ENCODE results near the gene STK32C.
A peak's percentile ranks its signal among the peaks of the same experiment; 100 is the strongest.
"Not testable (repeated sequence)": the region's sequence is repeated elsewhere in the genome, so short reads cannot be mapped to it uniquely, and the experiment has no call there.

Gene STK32C

DNA sequence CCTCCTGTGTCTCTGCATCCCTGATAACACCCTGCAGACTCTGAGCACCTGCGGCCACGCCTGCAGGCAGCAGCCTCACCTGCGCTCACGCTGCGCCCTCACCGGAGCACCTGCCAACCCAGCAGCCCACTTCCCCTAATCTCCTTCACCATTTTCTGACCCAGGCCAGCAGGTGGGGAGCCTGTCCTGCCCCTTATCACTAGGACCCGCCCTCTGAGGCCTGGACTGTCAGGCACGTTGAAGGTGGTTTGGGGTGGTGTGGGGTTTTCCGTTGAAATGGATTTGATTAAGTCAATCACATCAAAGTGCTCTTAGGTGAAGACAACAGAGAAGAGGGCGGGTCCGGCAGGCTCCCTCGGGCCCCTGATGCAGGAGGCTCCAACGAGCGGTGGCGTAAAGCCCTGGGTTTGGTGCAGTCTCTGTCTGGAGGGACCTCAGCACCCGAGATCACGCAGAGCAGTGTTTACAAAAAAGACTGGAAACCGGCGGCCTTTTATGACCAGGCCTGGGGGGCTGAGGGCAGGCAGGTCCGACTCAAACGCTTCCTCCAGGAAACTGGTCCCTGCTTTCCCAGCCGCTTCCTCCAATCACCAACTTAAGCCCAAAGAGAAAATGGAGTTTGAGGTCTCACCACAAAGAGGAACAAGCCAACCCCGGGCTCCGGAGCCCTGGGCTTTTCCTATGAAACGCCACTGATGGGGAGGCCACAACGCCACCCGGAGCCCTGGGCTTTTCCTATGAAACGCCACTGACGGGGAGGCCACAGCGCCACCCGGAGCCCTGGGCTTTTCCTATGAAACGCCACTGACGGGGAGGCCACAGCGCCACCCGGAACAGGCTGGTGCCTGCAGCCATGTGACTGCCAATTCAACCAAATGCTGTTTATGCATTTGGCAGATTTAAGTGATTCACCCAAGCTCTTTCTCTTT is 75.5 kb downstream of the STK32C start:
- peak; percentile 18 to 20 for DNase-seq (ENCODE audit: low read depth in 2 of 2)

DNA sequence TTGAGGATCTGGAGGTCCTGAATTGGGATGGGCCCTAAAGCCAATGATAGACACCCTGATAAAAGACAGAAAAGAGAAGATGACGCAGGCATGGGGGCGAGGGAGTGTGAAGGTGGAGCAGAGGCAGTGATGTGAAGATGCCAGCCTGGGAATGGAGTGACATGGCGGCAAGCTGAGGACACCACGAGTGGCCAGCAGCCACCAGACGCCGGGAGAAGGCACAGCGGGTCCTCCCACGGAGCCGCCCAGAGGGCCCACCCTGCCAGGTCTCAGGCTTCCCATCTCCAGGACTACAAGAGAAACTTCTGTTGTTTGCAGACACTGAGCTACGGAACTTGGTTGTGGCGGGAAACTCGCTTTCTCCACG is 76.1 kb downstream of the STK32C start:
- no peak for DNase-seq (ENCODE audit: low read depth in 2 of 2)

DNA sequence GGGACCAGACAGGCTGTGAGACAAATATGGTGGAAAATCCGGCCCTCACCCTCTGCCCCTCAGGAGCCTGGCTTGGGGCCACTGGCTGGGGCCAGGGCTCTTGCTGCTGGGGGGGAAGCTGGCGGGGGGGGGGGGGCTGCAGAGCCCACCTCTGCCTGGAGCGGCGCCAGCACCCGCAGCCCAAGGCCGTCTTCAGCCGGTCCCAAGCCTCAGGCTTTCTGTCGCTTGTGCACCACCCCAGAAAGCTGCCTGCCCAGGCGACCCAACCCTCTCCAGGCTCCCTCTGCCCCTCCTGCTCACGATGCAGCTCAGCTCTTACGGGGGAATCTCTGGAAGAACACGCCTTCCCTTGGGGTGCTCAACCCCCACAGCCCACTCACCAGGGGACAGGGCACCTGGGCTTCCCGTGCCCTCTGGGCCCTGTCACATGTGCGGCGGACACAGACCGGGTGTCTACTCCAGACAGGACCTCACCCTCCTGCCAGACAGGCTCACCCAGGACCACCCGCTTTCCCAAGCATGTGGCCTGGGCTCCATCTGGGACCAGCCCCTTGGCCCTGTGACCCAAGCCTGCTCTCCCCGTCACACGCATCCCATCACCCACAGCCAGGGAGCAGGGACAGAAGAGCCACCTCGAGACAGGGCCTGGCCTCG is 77.1 kb downstream of the STK32C start:
- DNase-seq (ENCODE audit: low read depth in 2 of 2) = no peak

- peak; percentile 22 to 40 for DNase-seq (ENCODE audit: low read depth in 2 of 2)
These were observed 77.8 kb downstream of the STK32C start for GRCh38 chr10:132229834-132230556.

- DNase-seq (ENCODE audit: low read depth in 2 of 2) = no peak
These were observed 78.7 kb downstream of the STK32C start for GRCh38 chr10:132229096-132229495.

DNA sequence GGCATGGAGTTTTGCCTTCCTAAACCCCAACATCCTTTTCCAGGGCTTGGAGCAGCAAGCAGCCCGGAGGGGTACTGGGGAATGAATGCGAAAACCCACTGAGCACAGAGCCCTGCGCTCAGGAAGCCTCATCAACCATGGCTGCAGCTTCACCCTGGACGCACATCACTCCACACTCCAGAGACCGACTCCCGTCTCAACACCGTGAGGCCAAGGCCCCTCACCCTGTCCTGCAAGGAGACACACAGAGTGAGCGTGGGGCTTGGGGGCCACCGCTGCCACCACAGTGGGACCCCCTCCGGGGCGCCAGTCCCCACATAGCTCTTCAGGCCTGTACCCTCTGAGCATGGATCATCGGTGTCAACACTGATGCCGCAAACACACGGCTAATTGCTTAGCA is 79.1 kb downstream of the STK32C start:
- no peak for DNase-seq (ENCODE audit: low read depth in 2 of 2)

- no peak for DNase-seq (ENCODE audit: low read depth in 2 of 2)
These were observed 79.8 kb downstream of the STK32C start for GRCh38 chr10:132227851-132228390.

DNA sequence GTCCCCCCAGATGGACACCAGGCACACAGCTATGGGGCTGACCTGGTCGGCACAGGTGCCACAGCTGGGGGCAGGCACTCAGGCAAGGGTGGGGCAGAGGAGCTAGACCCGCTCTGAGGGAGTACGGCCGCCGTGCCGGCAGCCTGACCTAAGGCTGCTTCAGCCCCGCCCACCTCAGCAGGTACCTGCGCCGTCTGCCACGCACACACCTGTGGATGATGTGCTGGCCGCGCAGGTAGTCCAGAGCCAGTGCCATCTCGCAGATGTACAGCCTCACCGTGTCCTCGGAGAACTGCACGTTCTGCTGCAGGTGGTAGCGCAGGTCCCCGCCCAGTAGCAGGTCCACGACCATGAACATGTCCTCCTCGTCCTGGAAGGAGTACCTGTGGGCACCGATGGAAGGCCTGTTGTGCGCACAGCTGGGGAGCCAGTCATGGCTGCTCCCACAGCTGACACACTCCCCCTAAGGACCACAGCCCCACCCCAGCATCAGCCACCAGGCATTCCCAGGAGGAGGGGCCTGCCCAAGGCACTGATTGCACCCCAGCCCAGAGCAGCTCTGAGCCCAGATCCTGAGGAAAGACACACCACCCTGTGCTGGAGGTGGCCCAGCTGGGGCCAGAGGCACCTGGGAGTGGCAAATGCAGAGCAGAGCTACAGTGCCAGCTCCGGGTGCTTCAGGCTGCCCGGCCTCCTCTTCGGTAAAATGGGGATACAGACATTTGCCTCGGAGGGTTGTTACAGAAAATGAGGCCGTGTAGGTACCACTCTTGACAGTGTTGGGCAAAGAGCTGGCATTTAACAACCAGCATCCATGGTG is 81.0 kb downstream of the STK32C start:
- DNase-seq (ENCODE audit: low read depth in 2 of 2) = no peak

GRCh38 chr10:132225849-132226205 is 81.9 kb downstream of the STK32C start:
- DNase-seq (ENCODE audit: low read depth in 2 of 2) = no peak

DNA sequence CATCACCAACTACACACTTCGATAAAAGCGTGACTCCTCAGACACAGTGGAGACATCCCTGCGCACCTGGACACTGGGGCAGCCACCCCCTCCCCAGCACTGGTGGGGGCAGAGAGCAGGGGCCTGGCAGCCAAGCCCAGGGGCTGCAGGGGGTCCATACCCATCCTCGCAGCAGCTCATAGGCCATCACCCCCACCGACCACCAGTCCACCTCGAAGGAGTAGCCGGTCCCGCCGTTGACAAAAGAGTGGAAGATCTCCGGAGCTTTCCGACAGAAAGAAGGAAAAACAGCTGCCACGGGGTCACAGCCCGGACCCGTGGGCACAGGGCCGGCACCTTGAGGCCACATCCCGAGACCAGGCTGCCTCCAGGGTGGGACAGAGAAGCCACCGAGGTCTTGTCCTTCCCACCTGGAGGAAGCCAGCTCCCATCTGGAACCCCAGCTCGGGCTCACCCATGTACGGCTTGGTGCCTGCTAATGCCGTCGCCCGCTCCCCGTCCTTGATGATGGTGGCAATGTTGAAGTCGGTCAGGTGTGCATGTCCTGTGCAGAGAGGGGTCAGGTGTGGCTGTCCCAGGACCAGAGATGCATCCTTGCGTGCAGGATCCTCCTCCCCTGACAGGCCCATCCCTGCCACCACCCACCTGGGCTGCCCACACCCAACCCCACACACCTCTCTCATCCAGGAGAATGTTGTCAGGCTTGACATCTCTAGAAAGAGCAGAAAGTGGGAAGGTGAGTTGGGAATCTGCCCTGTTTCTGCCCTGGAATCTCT is 82.5 kb downstream of the STK32C start:
- no peak for DNase-seq (ENCODE audit: low read depth in 2 of 2)

DNA sequence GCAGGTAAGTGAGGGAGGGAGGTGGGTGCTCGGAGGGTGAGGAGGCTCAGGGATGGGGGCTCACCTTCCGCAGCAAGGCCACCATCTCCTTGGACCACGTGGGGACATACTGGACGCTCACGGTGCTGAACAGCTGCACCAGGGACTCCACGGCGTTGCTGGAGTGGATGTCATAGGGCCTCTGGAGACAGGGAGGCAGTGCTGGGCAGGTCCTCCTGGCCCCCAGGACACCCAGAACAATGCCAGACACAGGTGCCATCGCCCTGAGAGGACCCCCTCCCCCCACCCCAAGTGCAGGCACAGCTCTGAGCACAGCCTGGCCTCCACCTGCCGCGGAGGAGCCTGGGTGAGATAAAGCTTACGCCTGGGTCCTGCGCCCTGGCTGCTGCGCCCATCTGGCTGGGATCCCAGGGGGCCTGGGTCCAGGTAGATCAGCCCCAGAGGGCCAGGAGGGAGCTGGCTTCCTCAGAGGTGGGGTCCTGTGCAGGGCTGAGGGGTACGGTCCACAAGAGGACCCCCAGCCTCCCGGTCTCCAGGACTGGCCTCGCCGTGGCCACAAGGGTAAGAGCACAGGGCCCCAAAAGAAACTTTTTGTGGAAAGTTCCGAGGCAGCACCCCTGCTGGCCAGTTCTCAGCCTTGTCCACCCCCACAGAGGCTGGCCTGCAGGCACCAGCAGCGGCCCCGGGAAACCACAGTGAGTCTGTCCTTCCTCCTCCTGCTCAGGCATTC is 83.2 kb downstream of the STK32C start:
- no peak for DNase-seq (ENCODE audit: low read depth in 2 of 2)

DNA sequence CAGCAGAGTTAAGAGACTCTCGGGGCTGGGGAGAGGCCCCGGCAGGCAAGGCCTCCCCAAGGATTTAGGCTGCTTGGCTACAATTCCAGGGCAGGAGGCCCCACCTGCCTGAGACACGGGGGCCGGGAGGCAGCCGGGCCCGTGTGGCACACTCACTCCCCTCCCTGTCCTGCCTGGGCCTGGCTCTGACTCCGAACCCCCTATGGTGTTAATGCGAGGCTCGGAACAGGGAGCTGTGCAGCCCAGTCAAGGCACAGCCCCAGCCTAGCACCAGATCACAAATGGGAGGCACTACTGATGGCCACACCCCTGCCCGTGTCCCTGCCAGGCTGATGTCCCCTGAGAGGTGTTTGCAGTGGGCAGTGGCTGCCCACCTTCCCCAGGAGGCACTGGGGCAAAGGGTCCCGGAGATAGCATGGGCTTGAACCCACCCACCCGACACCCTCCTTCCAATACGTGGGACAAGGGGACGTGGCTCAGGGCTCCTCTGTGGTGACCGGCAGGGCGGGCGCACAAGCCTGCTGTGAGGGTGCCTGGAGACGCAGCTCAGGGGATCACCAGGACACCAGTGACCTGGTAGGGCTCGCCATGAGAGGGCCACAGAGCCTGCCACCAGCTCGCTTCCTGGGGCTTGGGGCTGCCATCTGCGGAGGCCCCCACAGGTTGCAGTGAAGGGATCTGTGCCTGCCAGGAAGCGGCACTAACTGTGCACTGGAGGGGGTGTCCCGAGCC is 84.0 kb downstream of the STK32C start:
- DNase-seq (ENCODE audit: low read depth in 2 of 2) = no peak

DNA sequence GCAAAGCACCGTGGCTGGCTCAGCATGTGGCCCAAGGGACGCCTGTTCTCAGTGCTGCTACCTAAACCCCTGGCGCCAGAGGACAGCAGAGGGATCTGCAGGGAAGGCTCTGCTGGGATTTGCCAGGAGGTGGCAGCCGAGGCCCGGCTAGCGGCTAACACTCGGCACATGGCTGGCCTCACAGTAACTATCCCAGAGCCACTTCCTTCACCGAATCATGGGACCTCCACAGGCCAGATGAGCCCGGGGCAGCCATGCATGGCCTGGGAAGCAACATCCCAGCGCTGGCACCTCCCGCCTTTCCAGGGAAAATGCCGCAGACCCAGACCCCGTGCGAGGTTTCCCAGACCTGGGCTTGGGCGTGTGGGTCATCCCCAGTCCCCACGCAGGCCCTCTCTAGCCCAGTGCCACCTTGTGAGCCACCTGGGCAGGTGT is 84.6 kb downstream of the STK32C start:
- peak; percentile 58 to 60 for DNase-seq (ENCODE audit: low read depth in 2 of 2)

DNA sequence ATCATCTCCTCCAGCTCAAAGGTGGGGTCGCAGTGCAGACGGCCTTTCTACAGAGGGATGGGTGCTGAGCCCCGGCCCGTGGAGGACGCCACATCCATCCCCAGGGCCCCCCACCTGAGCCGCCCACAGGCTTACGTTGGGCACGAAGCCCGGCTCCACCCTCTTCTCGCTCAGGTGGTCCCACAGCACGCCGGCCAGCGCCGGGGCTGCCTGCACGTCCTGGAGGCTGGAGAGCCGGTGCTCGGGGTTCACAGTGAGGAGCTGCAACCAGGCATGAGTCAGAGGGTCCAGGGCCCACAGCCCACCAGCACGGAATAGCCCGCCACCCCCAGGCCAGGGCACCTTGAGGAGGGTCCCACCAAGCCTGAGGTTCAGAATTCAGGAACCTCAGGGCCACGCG is 85.0 kb downstream of the STK32C start:
- DNase-seq (ENCODE audit: low read depth in 2 of 2) = no peak

DNA sequence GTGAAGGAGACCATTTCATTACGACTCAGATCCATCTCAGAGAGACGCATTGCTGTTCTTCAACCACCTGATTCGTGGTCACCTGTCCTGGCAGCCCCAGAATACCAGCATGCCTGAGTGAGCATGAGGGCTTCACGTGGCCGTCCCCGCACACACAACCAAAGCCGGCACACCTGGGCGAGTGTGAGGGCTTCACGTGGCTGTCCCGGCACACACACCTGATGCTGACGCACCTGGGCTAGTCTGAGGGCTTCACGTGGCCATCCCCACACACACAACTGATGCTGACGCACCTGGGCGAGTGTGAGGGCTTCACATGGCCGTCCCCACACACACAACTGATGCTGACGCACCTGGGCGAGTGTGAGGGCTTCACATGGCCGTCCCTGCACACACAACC is 86.8 kb downstream of the STK32C start:
- not testable (repeated sequence) for DNase-seq (ENCODE audit: low read depth in 2 of 2)

GRCh38 chr10:132220061-132220460 is 87.7 kb downstream of the STK32C start:
- no peak for DNase-seq (ENCODE audit: low read depth in 2 of 2)

- no peak for DNase-seq (ENCODE audit: low read depth in 2 of 2)
These were observed 88.3 kb downstream of the STK32C start for GRCh38 chr10:132219486-132219885.

- DNase-seq (ENCODE audit: low read depth in 2 of 2) = not testable (repeated sequence)
These were observed 91.3 kb downstream of the STK32C start for GRCh38 chr10:132216441-132216840.

DNA sequence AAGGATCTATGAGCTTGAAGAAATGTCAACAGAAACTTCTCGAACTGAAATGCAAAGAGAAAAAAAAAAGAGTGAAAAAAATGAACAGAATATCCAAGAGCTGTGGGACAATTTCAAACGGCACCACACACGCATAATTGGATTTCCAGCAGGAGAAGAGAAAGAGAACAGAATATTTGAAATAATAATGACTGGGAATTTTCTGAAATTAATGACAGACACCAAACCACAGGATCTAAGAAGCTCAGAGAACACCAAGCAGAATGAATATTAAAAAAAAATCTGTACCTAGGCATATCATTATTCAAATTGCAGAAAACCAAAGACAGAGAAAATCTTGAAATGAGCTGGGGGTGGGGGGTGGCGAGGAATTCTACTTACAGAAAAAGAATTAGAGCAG is 93.8 kb downstream of the STK32C start:
- no peak for DNase-seq (ENCODE audit: low read depth in 2 of 2)

All from stimulated activated CD4-positive, alpha-beta T cell treated with anti-CD3 and anti-CD28 coated beads, Interleukin-4, amount 100 ng/mL, for 48 hours (primary cell).